NCI-H2227 (cell line): ENCODE results near the gene TAX1BP1.
A peak's percentile ranks its signal among the peaks of the same experiment; 100 is the strongest.

ENCODE experiments used
- DNase-seq: peaks from one replicate; lab custom pipeline; 2025; ENCODE audit not compliant: unreplicated experiment; lab: John Stamatoyannopoulos, UW

TAX1BP1 gene

GRCh38 chr7:27739909-27740448 is at the start of gene TAX1BP1:
TAX1BP1 (plus strand) TSS chr7:27740162; CDS start chr7:27748525, 8,363 bp downstream.
- peak; percentile 91 for DNase-seq

- no peak for DNase-seq
These were observed 49.3 kb upstream of the TAX1BP1 start for GRCh38 chr7:27690649-27691048.

- DNase-seq, result no peak
These were observed 46.2 kb upstream of the TAX1BP1 start for GRCh38 chr7:27693794-27694193.

GRCh38 chr7:27695096-27695495 is 44.9 kb upstream of the TAX1BP1 start:
- DNase-seq, result no peak

- DNase-seq, result no peak
These were observed 42.0 kb upstream of the TAX1BP1 start for GRCh38 chr7:27697861-27698430.

DNA sequence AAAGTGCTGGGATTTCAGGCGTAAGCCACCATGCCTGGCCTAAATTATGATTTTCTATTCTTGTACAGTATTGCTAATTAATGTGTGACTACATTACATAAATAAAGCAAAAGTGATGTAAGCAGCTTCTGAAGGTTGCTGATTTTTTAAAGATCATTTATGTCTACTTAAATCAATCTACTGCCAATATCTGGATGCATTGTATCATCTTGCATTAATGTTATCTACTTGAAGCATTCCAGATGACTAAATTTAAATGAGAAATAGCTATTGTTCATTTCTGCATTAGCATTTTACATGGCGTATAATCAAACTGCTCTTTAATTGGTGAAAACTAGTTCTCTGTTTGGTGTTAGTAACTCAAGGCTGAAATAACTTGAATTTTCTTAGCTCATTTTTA is 40.2 kb upstream of the TAX1BP1 start:
- no peak for DNase-seq

DNA sequence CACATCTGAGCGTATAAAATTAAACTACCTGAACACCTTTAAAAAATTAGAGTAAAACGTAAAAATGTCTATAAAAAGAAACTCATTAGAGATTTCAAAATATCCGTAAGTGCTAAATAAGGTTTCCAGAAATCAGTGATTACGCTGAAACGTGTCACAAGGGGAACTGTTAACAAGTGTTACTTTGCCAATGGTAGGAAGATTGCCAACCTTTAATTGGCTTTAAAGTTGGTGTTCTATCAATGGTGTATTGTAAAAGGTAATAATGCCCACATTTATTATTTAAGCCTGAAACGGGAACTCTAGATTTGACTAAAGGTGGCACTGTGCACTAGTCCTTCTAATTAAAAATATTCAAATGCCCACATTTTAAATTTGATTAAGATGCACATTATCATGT is 39.5 kb upstream of the TAX1BP1 start:
- DNase-seq, result no peak

DNA sequence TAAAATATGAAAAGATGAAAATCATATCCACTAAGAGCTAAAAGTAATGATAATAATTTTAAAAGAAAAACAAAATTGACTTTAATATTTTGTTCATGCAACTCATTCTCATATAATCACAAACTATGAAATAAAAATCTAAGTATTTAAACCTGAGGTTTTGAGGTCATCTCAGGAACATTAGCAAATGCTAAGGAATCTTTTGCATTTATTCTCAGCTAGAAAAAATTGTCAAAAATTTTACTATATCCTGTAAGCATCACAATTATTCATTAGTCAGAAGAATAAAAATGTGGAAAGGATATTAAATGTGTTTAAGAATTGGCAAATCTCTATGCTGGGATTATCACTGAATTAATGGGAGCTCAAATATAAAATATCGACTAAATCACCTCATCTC is 36.8 kb upstream of the TAX1BP1 start:
- no peak for DNase-seq

GRCh38 chr7:27704422-27705199 is 35.4 kb upstream of the TAX1BP1 start:
- DNase-seq, result no peak

DNA sequence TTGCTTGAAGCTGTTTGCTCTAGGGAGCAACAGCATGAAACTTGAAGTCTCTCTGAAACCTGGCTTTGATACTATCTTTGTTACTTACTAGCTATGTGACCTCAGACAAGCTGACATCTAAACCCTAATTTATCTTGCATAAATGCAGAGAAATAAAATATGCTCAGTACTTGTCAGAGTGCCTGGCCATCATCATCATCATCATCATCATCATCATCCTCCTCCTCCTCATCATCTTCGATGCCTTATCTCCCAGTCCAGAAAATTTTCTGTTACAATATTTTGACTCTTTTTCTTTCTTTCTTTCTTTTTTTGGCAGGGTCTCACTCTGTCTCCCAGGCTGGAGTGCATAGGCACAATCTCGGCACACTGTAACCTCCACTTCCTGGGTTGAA is 34.8 kb upstream of the TAX1BP1 start:
- DNase-seq, result no peak

- DNase-seq, result no peak
These were observed 31.5 kb upstream of the TAX1BP1 start for GRCh38 chr7:27708485-27708884.

- no peak for DNase-seq
These were observed 30.6 kb upstream of the TAX1BP1 start for GRCh38 chr7:27709137-27710075.

DNA sequence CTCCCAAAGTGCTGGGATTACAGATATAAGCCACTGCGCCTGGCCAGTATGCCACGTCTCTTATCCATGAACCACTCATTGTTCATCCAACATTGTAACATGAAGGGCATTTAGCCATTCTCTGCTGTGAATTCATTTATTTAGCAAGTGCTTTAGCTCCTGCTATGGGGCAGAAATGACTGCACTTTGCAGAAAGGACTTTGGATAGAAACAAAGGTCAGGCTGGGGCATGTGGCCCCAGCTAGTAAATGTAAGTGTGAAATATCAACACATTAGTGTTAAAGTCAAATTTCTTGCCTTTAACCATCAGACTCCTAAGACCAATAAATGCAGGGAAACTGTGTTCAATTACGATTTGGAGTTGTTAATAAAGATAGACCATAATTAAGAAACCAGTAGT is 27.7 kb upstream of the TAX1BP1 start:
- no peak for DNase-seq

- no peak for DNase-seq
These were observed 25.0 kb upstream of the TAX1BP1 start for GRCh38 chr7:27714831-27715444.

DNA sequence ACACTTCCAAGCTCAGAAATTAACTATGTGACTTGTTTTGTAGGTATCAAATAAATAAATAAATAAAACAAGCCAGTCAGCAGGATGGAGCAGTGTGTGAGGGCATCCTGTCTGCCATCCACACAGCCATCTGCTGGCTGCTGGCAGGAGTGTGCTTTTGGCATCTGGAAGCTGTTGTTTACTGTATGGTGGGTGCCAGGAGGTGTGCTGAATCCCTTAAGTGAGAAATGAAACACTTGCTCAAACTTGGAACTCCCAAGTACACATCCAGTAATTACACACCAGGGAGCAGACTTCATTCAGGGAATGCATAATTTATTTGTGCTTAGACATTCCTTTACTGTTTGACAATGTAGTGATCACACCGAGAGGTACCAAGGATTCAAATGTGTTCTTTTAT is 16.9 kb upstream of the TAX1BP1 start:
- DNase-seq, result peak; percentile 4

DNA sequence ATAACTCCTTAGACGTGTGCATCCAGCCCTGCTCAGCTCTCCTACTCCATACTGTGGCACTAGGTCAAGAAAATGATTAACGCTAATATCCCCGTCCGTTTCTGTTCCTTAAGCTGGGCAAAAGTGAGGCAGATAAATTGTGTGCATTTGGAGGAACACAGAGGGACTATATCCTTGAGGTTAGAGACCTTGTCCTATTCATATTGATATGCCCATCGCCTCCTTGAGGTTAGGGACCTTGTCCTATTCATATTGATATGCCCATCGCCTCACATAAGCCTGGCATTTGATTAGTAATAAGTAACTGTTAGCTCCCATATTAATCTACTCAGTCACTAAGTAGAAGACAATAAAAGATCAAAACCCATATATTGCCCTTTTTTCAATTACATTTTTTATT is 12.9 kb upstream of the TAX1BP1 start:
- no peak for DNase-seq

- no peak for DNase-seq
These were observed 9.8 kb upstream of the TAX1BP1 start for GRCh38 chr7:27730112-27730511.

- DNase-seq, result no peak
These were observed 5.4 kb upstream of the TAX1BP1 start for GRCh38 chr7:27734583-27734982.

DNA sequence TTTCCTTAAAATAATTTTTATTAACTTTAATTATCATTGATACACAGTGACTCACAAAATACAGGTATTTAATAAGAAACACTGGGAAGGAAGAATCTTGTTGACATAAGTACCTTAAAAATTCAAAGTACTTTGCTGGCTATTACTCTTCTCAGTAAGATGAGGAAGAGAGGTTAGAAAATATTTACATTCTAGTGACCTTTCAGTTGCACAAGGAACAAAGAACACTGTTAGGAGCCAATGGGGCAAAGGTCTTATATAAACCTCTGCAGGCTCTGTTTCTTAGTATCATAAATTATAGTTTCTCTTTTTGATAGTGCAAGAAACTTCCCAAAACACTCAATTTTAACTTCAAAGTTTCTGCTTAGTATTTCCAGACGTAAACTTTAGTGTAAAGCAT is 4.8 kb upstream of the TAX1BP1 start:
- DNase-seq, result no peak

DNA sequence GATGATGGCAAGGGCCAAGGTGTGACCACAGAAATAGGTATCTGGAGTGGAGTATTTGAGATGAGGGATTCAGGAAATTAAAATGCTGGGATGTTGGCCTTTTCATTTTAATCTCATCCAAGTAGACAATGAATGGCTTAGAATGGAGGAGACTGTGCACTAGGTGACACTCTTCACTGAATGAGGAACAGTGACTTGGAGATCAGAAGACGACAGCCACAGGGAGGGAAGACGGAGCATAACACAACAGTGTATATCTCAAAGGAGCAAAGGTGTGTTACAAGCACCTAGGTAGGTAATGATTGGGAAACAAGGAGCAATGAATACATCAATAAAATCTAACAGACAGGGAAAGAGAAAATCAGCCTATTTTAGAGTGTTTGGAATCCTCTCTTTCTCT is 4.1 kb upstream of the TAX1BP1 start:
- no peak for DNase-seq

DNA sequence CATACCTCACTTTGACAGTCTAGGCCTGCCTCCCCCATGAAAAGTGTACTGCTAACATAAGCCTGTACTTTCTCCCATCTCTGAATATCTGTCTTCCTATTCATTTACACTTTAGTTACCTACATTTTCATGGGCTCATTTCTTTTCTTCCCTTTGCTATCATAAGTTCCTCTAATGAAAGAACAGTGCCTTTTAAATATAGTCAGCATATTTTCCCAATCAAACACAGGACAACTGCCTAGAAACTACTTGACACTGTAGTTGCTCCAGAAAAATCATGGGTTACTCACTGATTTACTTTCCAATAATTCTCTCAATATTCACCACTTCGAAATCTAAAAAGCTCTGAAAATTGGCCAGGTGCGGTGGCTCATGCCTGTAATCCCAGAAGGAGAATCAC is 2.8 kb upstream of the TAX1BP1 start:
- DNase-seq, result no peak
